Naive thymus-derived CD4-positive, alpha-beta T cell (primary cell): ENCODE data around the gene SIMC1. TPM values are rescaled to one million over a fixed set of nuclear protein-coding genes. Genes with fewer than 3 reads are reported as not detected.

ENCODE experiments used
- ATAC-seq: fragments of 150-1000 bp; cut with Tn5 transposase; 2 replicates; pipeline ENCODE4 v1.10.0; 2021; ENCODE audit warnings: mild to moderate bottlenecking, moderate library complexity
- CTCF ChIA-PET: fragments of 350-600 bp; sonication (Branson Sonifier 250); formaldehyde crosslinking; loops from one replicate; lab custom pipeline; 2021; ENCODE audit warnings: antibody characterized with exemption; lab: Charles Lee
- POLR2A ChIA-PET: fragments of 350-600 bp; sonication (Branson Sonifier 250); formaldehyde crosslinking; loops from one replicate; lab custom pipeline; 2021; ENCODE audit warnings: antibody characterized with exemption, inconsistent platforms; lab: Charles Lee
- DNase-seq, 9 donors: peaks; one replicate each; pipeline versions ENCODE4 v3.0.0 to v3.0.0-alpha.2; 2020 to 2022; ENCODE audit warnings: mixed read lengths in 1 of 9
- H3K27ac ChIP-seq: one replicate; pipeline ENCODE4 v1.7.0; 2013; ENCODE audit warnings: mild to moderate bottlenecking, low read depth, low read length, moderate library complexity
- H3K27me3 ChIP-seq, 2 donors: one replicate each; pipeline ENCODE4 v1.7.0; 2013; ENCODE audit warnings: low read length in 2 of 2, mild to moderate bottlenecking in 2 of 2, moderate library complexity in 2 of 2; ENCODE audit not compliant: control insufficient read depth in 2 of 2, insufficient read depth in 2 of 2
- H3K36me3 ChIP-seq, 3 experiments: 1 replicate in 2 of 3; 2 replicates in 1 of 3; pipeline ENCODE4 v1.7.0; 2013; ENCODE audit warnings: low read length in 3 of 3, mild to moderate bottlenecking in 3 of 3, moderate library complexity in 1 of 3; ENCODE audit not compliant: insufficient read depth in 3 of 3, control insufficient read depth in 2 of 3
- H3K4me1 ChIP-seq, 2 donors: one replicate each; pipeline ENCODE4 v1.7.0; 2013; ENCODE audit warnings: low read length in 2 of 2, mild to moderate bottlenecking in 2 of 2, moderate library complexity in 1 of 2; ENCODE audit not compliant: control insufficient read depth in 2 of 2, insufficient read depth in 2 of 2
- H3K4me3 ChIP-seq: 2 replicates; pipeline ENCODE4 v1.7.0; 2013; ENCODE audit warnings: mild to moderate bottlenecking, low read length
- H3K9me3 ChIP-seq, 3 experiments: 1 replicate in 2 of 3; 2 replicates in 1 of 3; pipeline ENCODE4 v1.7.0; 2013; ENCODE audit warnings: low read length in 3 of 3; ENCODE audit not compliant: control insufficient read depth in 2 of 3
- H3K27ac Mint-ChIP-seq, 9 donors: one replicate each; pipeline ENCODE4 v1.8.0; 2020 to 2022; ENCODE audit warnings: mixed read lengths in 9 of 9, mild to moderate bottlenecking in 8 of 9, moderate library complexity in 5 of 9, inconsistent platforms in 2 of 9
- H3K27me3 Mint-ChIP-seq, 5 donors: one replicate each; pipeline ENCODE4 v1.8.0; 2021 to 2022; ENCODE audit warnings: mixed read lengths in 5 of 5, mild to moderate bottlenecking in 1 of 5
- H3K36me3 Mint-ChIP-seq, 5 donors: one replicate each; pipeline ENCODE4 v1.8.0; 2020 to 2022; ENCODE audit warnings: mixed read lengths in 5 of 5, mild to moderate bottlenecking in 3 of 5, inconsistent platforms in 1 of 5
- H3K4me1 Mint-ChIP-seq, 7 donors: one replicate each; pipeline ENCODE4 v1.8.0; 2020 to 2022; ENCODE audit warnings: mixed read lengths in 7 of 7, mild to moderate bottlenecking in 3 of 7, inconsistent platforms in 1 of 7
- H3K4me3 Mint-ChIP-seq, 10 donors: one replicate each; pipeline ENCODE4 v1.8.0; 2020 to 2022; ENCODE audit warnings: mild to moderate bottlenecking in 10 of 10, mixed read lengths in 10 of 10, moderate library complexity in 6 of 10, inconsistent platforms in 2 of 10
- H3K9me3 Mint-ChIP-seq, 11 donors: one replicate each; pipeline ENCODE4 v1.8.0; 2020 to 2022; ENCODE audit warnings: mixed read lengths in 11 of 11, mild to moderate bottlenecking in 4 of 11, inconsistent platforms in 1 of 11, moderate library complexity in 1 of 11
- intact Hi-C, 2 donors: fragments of 100-400 bp; cut with micrococcal nuclease; formaldehyde crosslinking; loops; one replicate each; pipeline ENCODE4 v1.15.1; 2023
- polyA plus RNA-seq, 2 donors: library from polyadenylated mRNA; unstranded; fragments of 300-500 nt; fragmentation: Illumina TruSeq; gene quantifications; one replicate each; pipeline ENCODE4 v1.2.3, GENCODE V29; 2021
- total RNA-seq, 6 experiments: library from RNA in 5 of 6; stranded (reverse) in 5 of 6; gene quantifications; 1 replicate in 5 of 6; 2 replicates in 1 of 6; pipeline ENCODE4 v1.2.3 and lab custom pipeline; 2021 to 2026

SIMC1 gene
- total and polyA plus RNA-seq, 7 experiments from 2014 or later = 7.9 to 32.1 (median 22.5) TPM

DNA sequence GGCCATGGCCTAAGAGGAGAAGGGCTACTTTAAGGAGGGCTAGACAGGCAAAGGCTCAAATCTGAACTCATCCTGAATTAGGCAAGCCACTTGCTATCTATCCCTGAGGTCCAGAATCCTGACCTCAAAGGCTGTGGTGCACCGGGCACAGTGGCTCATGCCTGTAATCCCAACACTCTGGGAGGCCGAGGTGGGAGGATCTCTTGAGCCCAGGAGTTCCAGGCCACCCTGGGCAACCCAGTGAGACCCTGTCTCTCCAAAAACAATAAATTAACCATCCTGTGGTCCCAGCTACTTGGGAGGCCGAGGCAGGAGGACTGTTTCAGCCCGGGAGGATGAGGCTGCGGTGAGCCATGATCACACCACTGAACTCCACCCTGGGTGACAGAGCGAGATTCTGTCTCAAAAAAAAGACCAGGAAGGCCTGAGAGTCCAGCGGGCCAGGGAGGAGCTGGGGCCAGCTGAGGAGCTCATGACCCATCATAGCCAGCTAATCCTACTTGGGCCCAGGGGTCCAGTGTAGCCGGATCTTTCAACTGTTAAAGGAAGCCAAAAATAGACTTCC lies 146.2 kb downstream of the SIMC1 start:
- peaks cover 0 to 53% (median 5%) of the 10 kb centered on the region in 3 experiments for H3K36me3 ChIP-seq
- no peak overlapping the region for H3K4me3 ChIP-seq
- ATAC-seq (no peak), DNase-seq (no peak)
- H3K27ac ChIP-seq = no peak overlapping the region
- peaks cover 13 to 15% of the 10 kb centered on the region in 2 donors for H3K4me1 ChIP-seq
- H3K9me3 Mint-ChIP-seq = peaks cover 0 to 1% (median 0%) of the 10 kb centered on the region in 11 donors
- no peaks in the 10 kb centered on the region for H3K27me3 Mint-ChIP-seq
- ChIA-PET POLR2A (interaction anchor here (1.5 kb wide), 1 partner anchor 63 kb away, joined by 3 read pairs; the partner anchor contains the start of gene FAF2), CTCF (no interaction called here)
- H3K36me3 Mint-ChIP-seq = peaks cover 3 to 36% (median 14%) of the 10 kb centered on the region in 5 donors
- no peaks in the 10 kb centered on the region for H3K27me3 ChIP-seq
- no peak overlapping the region for H3K4me3 Mint-ChIP-seq
- H3K4me1 Mint-ChIP-seq = peaks cover 14 to 38% (median 27%) of the 10 kb centered on the region in 7 donors
- H3K9me3 ChIP-seq = no peaks in the 10 kb centered on the region
- intact Hi-C loops = loop anchor here in 1 of 2 donors (10.0 kb wide), 1 partner anchor 150 kb away; the partner anchor contains the start of gene SIMC1
- H3K27ac Mint-ChIP-seq = no peak overlapping the region

DNA sequence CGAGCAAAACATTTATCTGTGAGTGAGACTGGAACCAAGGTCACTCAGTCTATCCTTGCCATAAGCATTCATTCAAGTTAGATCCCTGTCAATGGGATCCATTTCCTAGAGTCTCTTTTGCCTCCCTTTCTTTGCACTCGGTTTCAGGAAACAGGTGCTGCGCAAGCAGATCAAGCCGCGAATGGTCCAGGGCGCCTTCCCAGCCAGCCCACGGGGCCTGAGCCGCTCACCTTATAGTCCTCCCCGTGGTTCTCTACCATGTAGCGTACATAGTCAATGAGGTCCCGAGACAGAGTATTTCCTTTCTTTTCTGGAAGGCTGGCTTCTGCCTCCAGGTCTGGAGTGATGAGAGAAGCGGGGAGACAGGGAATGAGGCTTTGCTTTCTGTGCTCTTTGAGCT lies 146.8 kb downstream of the SIMC1 start:
- POLR2A ChIA-PET = interaction anchor here (1.5 to 4.8 kb wide), 2 partner anchors 23 to 63 kb away, joined by 3 to 53 read pairs; partner anchors contain the start of genes FAF2 and KIAA1191
- Histone ChIP-seq H3K27me3 (no peaks in the 10 kb centered on the region), H3K9me3 (no peaks in the 10 kb centered on the region), H3K27ac (no peak overlapping the region), H3K4me3 (no peak overlapping the region), H3K36me3 (peaks cover 0 to 53% (median 5%) of the 10 kb centered on the region in 3 experiments), H3K4me1 (peaks cover 18% of the 10 kb centered on the region in 2 donors)
- DNase-seq (no peak), ATAC-seq (no peak)
- peaks cover 14 to 42% (median 29%) of the 10 kb centered on the region in 7 donors for H3K4me1 Mint-ChIP-seq
- no peak overlapping the region for H3K4me3 Mint-ChIP-seq
- H3K27ac Mint-ChIP-seq = peak overlapping the region in 1 of 9 donors; percentile 41
- CTCF ChIA-PET = no interaction called here
- intact Hi-C loops = loop anchor here in 1 of 2 donors (10.0 kb wide), 1 partner anchor 150 kb away; the partner anchor contains the start of gene SIMC1
- peaks cover 0 to 1% (median 0%) of the 10 kb centered on the region in 11 donors for H3K9me3 Mint-ChIP-seq
- no peaks in the 10 kb centered on the region for H3K27me3 Mint-ChIP-seq
- peaks cover 3 to 30% (median 10%) of the 10 kb centered on the region in 5 donors for H3K36me3 Mint-ChIP-seq

DNA sequence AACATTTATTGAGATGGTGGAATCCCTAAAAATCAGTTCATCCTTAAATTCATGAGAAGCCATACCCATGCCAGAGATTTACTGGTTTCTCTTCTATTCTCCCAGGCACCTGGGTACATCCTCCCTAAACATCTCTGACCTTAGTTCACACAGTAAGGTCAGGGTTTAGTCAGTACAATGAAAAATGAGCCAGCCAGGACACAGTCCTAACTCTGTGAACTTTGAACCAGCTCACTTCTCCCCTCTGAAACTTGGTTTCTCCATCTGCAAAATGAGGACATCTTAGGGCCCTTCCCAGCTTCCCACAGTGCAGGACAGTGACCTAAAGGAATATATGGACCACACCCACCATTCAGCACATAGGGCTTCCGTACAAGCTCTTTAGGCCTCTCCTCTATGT lies 148.3 kb downstream of the SIMC1 start:
- Histone ChIP-seq H3K4me3 (no peak overlapping the region), H3K27ac (no peak overlapping the region), H3K36me3 (peaks cover 0 to 46% (median 5%) of the 10 kb centered on the region in 3 experiments), H3K9me3 (no peaks in the 10 kb centered on the region), H3K27me3 (no peaks in the 10 kb centered on the region), H3K4me1 (peaks cover 18% of the 10 kb centered on the region in 2 donors)
- Mint-ChIP-seq H3K27ac (peak overlapping the region in 3 of 9 donors; percentile 20 to 34 (median 20)), H3K36me3 (peaks cover 3 to 29% (median 10%) of the 10 kb centered on the region in 5 donors), H3K4me1 (peaks cover 14 to 42% (median 33%) of the 10 kb centered on the region in 7 donors), H3K4me3 (peak overlapping the region; percentile 21 to 100 (median 82)), H3K27me3 (no peaks in the 10 kb centered on the region), H3K9me3 (peaks cover 0 to 1% (median 0%) of the 10 kb centered on the region in 11 donors)
- intact Hi-C loops = loop anchor here in 1 of 2 donors (10.0 kb wide), 1 partner anchor 152 kb away; the partner anchor contains the start of gene SIMC1
- POLR2A ChIA-PET = interaction anchor here (0.9 to 4.8 kb wide), 4 partner anchors 12 to 252 kb away, joined by 3 to 53 read pairs (median 4); partner anchors contain the start of genes KIAA1191 and RNF44
- ATAC-seq (no peak), DNase-seq (no peak)
- CTCF ChIA-PET = no interaction called here

DNA sequence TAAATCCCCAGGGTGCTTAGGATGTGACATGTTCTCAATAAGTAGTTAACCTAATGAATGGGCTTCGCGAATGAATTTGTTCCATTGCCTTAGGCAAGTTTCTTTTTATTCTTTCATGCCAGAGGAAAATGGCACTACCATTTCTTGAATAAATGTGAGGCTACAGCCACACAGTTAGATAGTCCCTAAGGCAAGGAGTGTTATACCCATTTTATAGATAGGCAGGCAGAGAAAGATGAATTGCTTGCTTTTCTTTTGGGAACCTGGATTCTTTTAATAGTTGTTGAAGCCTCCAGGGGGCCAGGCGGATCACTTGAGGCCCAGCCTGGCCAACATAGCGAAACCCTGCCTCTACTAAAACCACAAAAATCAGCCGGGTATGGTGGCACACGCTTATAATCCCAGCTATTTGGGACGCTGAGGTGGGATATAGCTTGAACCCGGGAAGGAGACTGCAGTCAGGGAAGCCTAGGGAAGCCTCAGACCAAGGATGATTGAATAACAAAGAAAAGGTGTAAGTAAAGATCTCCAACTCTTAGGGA lies 149.2 kb downstream of the SIMC1 start:
- Histone ChIP-seq H3K4me1 (peaks cover 18% of the 10 kb centered on the region in 2 donors), H3K4me3 (peak overlapping the region; percentile 95), H3K27ac (peak overlapping the region; percentile 93), H3K9me3 (no peaks in the 10 kb centered on the region), H3K27me3 (no peaks in the 10 kb centered on the region), H3K36me3 (peaks cover 0 to 43% (median 5%) of the 10 kb centered on the region in 3 experiments)
- H3K4me1 Mint-ChIP-seq = peaks cover 14 to 42% (median 35%) of the 10 kb centered on the region in 7 donors
- peak overlapping the region; percentile 94 to 100 (median 99) for H3K4me3 Mint-ChIP-seq
- DNase-seq (no peak), ATAC-seq (no peak)
- POLR2A ChIA-PET = interaction anchor here (0.6 to 4.8 kb wide), 6 partner anchors 18 to 901 kb away, joined by 3 to 53 read pairs (median 3); partner anchors contain the start of gene KIAA1191
- peaks cover 0 to 1% (median 0%) of the 10 kb centered on the region in 11 donors for H3K9me3 Mint-ChIP-seq
- peak overlapping the region in 8 of 9 donors; percentile 93 to 100 (median 98) for H3K27ac Mint-ChIP-seq
- intact Hi-C loops = loop anchor here in 1 of 2 donors (10.0 kb wide), 1 partner anchor 153 kb away; the partner anchor contains the start of gene SIMC1
- H3K36me3 Mint-ChIP-seq = peaks cover 3 to 21% (median 5%) of the 10 kb centered on the region in 5 donors
- CTCF ChIA-PET = interaction anchor here (1.3 kb wide), 1 partner anchor 148 kb away, joined by 4 read pairs; no protein-coding TSS in a partner anchor
- no peaks in the 10 kb centered on the region for H3K27me3 Mint-ChIP-seq

- DNase-seq (no peak), ATAC-seq (no peak)
- H3K9me3 Mint-ChIP-seq = peaks cover 0 to 1% (median 0%) of the 10 kb centered on the region in 11 donors
- H3K27ac ChIP-seq = peak overlapping the region; percentile 93
- no peaks in the 10 kb centered on the region for H3K27me3 Mint-ChIP-seq
- ChIA-PET CTCF (interaction anchor here (1.3 kb wide), 1 partner anchor 148 kb away, joined by 4 read pairs; no protein-coding TSS in a partner anchor), POLR2A (interaction anchor here (0.6 to 4.8 kb wide), 5 partner anchors 20 to 901 kb away, joined by 3 to 53 read pairs (median 5); partner anchors contain the start of genes KIAA1191 and RNF44)
- H3K9me3 ChIP-seq = no peaks in the 10 kb centered on the region
- H3K4me1 ChIP-seq = peaks cover 18% of the 10 kb centered on the region in 2 donors
- H3K4me1 Mint-ChIP-seq = peaks cover 14 to 42% (median 35%) of the 10 kb centered on the region in 7 donors
- H3K4me3 ChIP-seq = peak overlapping the region; percentile 95
- intact Hi-C loops = loop anchor here (1.0 to 10.0 kb wide), 7 partner anchors 23 to 963 kb away; partner anchors contain the start of genes UIMC1 (in 2 of the 2), ARL10 (in 1 of the 2), KIAA1191 (in 1 of the 2) and LMAN2 (in 1 of the 2)
- H3K36me3 Mint-ChIP-seq = peaks cover 3 to 19% (median 5%) of the 10 kb centered on the region in 5 donors
- peaks cover 0 to 43% (median 5%) of the 10 kb centered on the region in 3 experiments for H3K36me3 ChIP-seq
- no peaks in the 10 kb centered on the region for H3K27me3 ChIP-seq
- peak overlapping the region; percentile 94 to 100 (median 99) for H3K4me3 Mint-ChIP-seq
- peak overlapping the region; percentile 91 to 100 (median 99) for H3K27ac Mint-ChIP-seq
Observed at GRCh38 chr5:176388003-176388443, 149.8 kb downstream of the SIMC1 start.
